Activated T-cell treated with anti-CD3 and anti-CD28 coated beads, Interleukin-2, amount 50 U/mL, for 72 hours (primary cell): Measurements from ENCODE around the gene CAMTA1. TPM values are rescaled to one million over a fixed set of nuclear protein-coding genes. Genes with fewer than 3 reads are reported as not detected.
"Not testable (repeated sequence)": the region's sequence is repeated elsewhere in the genome, so short reads cannot be mapped to it uniquely, and the experiment has no call there.

Experiments used
- ATAC-seq, 2 donors: fragments of 150-1000 bp; cut with Tn5 transposase; replicated peaks in 1 of 2; 2 replicates each; pipeline ENCODE4 v1.10.0; 2021; ENCODE audit warnings: moderate library complexity in 2 of 2, mild to moderate bottlenecking in 1 of 2
- DNase-seq, 2 donors: peaks; one replicate each; pipeline ENCODE4 v3.0.0; 2021 to 2022; ENCODE audit warnings: mixed read lengths in 1 of 2
- H3K27ac Mint-ChIP-seq: one replicate; pipeline ENCODE4 v1.8.0; 2022; ENCODE audit warnings: mild to moderate bottlenecking, moderate library complexity, mixed read lengths
- H3K27me3 Mint-ChIP-seq: one replicate; pipeline ENCODE4 v1.8.0; 2022; ENCODE audit warnings: low read depth, mixed read lengths
- H3K36me3 Mint-ChIP-seq, 2 donors: one replicate each; pipeline ENCODE4 v1.8.0; 2022; ENCODE audit warnings: mixed read lengths in 2 of 2, mild to moderate bottlenecking in 1 of 2; ENCODE audit not compliant: insufficient read depth in 2 of 2
- H3K4me1 Mint-ChIP-seq: one replicate; pipeline ENCODE4 v1.8.0; 2022; ENCODE audit warnings: low read depth, mixed read lengths
- H3K4me3 Mint-ChIP-seq, 2 donors: one replicate each; pipeline ENCODE4 v1.8.0; 2022; ENCODE audit warnings: mild to moderate bottlenecking in 2 of 2, mixed read lengths in 2 of 2, moderate library complexity in 2 of 2
- H3K9me3 Mint-ChIP-seq, 2 donors: one replicate each; pipeline ENCODE4 v1.8.0; 2022; ENCODE audit warnings: mixed read lengths in 2 of 2
- total RNA-seq, 2 donors: library from RNA; stranded (reverse); gene quantifications; one replicate each; pipeline ENCODE4 v1.2.3, GENCODE V29; 2022

Gene CAMTA1
- total RNA-seq, 2 donors from 2014 or later = 47.8 to 63.3 TPM

DNA sequence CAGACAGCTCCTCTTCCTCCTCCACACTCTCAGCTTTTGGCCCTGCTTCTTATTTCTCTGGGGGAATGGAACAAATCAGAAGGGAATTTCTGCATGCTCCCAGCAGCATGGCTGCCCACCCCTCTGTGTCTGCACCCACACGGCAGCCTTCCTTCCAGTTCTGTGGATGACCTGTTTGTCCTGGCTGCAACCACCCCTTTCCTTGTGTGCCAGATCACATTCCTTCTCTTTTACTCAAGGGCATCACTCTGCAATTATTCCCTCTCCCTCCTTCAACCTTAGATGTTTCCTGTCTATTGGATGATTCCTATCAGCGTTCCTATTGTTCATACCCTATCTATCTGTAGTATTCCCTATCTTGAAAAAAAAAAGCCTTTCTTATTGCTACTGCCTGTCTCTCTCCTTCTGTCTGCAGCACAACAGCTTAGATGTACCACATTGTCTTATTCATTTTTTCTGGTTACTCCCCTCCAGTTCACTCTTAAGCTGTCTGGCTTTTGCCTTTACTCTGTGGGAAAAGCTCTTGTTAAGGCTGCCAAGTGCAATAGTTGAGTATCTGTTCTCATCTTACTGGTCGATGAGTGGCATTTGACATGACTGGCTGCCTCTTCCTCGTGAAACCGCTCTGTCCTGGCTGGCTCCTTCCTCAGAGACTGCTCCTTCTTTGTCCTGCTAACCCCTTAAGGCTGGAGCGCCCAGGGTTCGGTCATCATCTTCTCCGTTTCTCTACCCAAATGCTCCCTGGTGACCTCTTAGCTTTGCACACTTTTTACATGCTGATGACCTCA, 351.1 kb downstream of the CAMTA1 start:
- Mint-ChIP-seq H3K4me1 (no peaks in the 10 kb centered on the region), H3K9me3 (no peaks in the 10 kb centered on the region), H3K27me3 (peaks cover 23% of the 10 kb centered on the region), H3K27ac (no peak overlapping the region), H3K36me3 (no peaks in the 10 kb centered on the region), H3K4me3 (no peak overlapping the region)
- no peak for DNase-seq
- no peak for ATAC-seq

DNA sequence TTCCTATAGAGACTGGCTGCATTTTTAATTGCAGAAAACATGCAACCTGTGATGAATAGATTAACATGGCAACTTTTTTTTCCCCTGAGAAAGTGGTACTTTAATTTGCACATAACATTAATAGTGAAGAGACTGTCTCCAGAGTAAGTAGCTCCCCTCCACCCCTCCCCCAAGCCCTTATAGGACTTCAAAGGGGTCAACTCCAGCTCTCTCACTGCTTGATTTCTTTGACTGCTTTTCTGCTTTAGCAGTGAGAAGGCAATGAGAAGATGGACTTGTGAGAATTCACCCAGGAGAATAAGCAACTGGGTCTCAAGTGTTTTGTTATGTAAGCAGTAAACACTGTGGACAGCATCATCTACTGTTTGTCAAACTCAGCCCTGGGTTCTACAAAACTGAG, 355.0 kb downstream of the CAMTA1 start:
- DNase-seq = no peak
- no peaks in the 10 kb centered on the region for H3K36me3 Mint-ChIP-seq
- H3K27me3 Mint-ChIP-seq = peaks cover 15% of the 10 kb centered on the region
- ATAC-seq = no peak
- H3K4me1 Mint-ChIP-seq = no peaks in the 10 kb centered on the region
- H3K4me3 Mint-ChIP-seq = no peak overlapping the region
- H3K9me3 Mint-ChIP-seq = no peaks in the 10 kb centered on the region
- no peak overlapping the region for H3K27ac Mint-ChIP-seq

DNA sequence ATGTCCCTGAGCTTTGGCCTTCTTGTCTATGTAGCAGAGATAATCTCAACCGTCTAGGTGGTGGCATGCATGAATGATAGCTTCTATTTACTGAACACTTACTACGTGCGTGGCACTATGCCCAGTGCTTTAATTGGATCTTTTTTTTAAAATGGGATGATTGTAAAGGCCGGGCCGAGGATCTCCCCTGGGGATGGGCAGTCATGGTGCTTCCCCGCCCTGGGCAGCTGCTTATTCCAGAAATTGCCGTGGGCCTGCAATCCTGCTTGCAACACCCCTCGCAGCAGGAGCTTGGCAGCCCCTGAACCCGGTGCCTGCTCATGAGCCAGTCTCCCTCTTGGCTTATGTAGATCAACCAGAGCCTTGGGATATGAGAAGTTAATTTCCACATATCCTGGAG, 360.7 kb downstream of the CAMTA1 start:
- no peaks in the 10 kb centered on the region for H3K9me3 Mint-ChIP-seq
- no peak overlapping the region for H3K27ac Mint-ChIP-seq
- H3K4me1 Mint-ChIP-seq = no peaks in the 10 kb centered on the region
- ATAC-seq (no peak), DNase-seq (no peak)
- no peak overlapping the region for H3K4me3 Mint-ChIP-seq
- no peaks in the 10 kb centered on the region for H3K36me3 Mint-ChIP-seq
- no peaks in the 10 kb centered on the region for H3K27me3 Mint-ChIP-seq

DNA sequence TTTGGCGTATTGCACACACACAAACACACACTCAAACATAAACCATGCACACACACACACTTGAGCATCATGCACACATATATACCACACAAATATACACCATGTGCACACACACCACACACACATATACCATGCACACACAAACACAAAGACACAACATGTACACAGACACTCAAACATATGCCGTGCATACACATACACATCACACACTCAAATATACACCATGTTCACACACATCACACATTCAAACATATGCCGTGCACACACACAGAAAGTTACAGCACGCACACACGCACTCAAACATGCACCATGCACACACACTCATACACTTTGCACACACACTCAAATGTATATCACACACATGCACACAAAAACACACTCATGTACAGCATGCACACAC, 361.5 kb downstream of the CAMTA1 start:
- no peak for DNase-seq
- no peaks in the 10 kb centered on the region for H3K9me3 Mint-ChIP-seq
- H3K4me1 Mint-ChIP-seq = no peaks in the 10 kb centered on the region
- H3K4me3 Mint-ChIP-seq = no peak overlapping the region
- no peaks in the 10 kb centered on the region for H3K27me3 Mint-ChIP-seq
- H3K36me3 Mint-ChIP-seq = no peaks in the 10 kb centered on the region
- ATAC-seq = no peak
- no peak overlapping the region for H3K27ac Mint-ChIP-seq

DNA sequence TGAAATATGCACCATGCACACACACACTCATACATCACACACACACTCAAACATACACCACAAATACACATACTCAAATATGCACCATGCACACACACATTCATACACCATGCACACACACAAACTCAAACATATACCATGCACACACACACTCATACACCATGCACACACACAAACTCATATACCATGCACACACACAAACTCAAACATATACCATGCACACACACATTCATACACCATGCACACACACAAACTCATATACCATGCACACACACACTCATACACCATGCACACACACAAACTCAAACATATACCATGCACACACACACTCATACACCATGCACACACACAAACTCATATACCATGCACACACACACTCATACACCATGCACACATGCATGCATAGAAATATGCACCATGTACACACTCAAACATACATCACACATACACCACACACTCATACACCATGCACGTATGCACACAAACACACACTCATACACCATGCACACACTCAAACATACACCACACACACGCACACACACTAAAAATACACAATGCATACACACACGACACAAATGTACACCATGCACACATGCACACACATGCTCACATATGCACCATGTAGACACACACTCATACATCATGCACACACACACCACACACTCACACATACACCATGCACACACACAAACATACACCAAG, 362.5 kb downstream of the CAMTA1 start:
- ATAC-seq, DNase-seq, H3K4me3 Mint-ChIP-seq, H3K27ac Mint-ChIP-seq, H3K27me3 Mint-ChIP-seq, H3K36me3 Mint-ChIP-seq, H3K4me1 Mint-ChIP-seq, H3K9me3 Mint-ChIP-seq: not testable (repeated sequence)

DNA sequence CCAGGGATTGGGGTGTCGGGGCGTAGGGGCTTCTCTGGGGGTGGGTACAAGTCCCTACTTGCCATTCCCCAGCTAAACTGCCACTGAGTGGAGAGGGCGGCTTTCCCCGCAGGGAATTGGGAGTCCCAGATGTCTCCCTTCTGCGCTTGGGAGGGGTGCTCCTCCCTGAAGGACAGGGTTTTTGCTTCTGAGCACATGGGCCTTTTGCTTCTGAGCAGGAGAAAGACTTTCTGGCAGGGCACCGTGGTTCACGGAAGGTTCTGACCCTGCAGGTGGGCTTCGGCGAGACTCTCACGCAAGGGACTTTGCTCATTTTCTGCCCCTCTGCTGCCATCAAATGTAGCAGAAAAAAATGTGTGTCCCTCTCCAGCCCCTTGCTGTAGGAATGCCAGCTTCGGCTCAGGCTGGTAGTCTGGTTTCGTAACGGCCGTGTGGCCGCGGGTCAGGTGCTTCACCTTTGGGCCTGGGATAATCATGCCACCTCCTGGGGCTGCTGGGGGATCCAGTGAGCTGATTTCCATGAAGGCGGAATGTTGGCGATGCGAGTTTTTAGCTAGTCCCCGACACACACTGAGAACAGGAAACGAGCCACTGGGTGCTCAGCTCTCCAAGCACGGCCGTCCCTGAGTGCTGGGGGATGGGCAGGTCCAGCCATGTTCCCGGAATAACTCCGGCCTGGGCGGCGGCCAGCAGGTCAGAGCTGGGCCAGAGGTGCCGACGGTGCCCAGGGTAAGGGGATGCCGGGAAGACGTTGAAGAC, 364.0 kb downstream of the CAMTA1 start:
- no peak for ATAC-seq
- Mint-ChIP-seq H3K4me3 (no peak overlapping the region), H3K36me3 (no peaks in the 10 kb centered on the region), H3K4me1 (no peaks in the 10 kb centered on the region), H3K27ac (no peak overlapping the region), H3K27me3 (peaks cover 11% of the 10 kb centered on the region), H3K9me3 (no peaks in the 10 kb centered on the region)
- no peak for DNase-seq

DNA sequence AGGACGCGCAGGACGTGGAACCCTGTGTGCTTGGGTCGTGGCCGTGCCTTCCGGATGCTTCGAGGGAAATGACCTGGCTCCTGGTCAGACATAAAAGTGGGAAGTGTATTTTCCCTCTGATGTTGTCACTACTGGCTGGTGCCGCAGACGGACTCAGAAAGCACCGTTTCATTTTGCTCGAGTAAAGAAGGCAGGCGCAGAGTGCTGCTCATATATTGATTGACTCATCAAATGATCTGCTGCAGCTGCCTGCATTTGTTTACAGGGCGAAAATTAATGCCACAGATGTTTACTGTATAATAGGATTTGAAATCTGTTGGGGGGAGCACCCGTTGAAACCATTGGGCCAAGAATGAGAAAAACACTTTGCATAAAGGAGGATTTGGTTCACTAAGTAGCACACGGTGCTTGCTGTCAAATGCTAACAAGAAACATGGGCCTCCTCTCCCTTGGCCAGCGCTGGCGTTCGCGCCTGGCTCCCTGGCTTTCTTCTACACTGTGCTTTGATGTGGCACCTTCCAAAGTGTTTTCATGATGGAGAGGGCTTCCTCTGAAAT, 365.5 kb downstream of the CAMTA1 start:
- no peak for DNase-seq
- H3K27me3 Mint-ChIP-seq = peaks cover 11% of the 10 kb centered on the region
- no peaks in the 10 kb centered on the region for H3K9me3 Mint-ChIP-seq
- no peaks in the 10 kb centered on the region for H3K4me1 Mint-ChIP-seq
- no peaks in the 10 kb centered on the region for H3K36me3 Mint-ChIP-seq
- H3K27ac Mint-ChIP-seq = no peak overlapping the region
- H3K4me3 Mint-ChIP-seq = no peak overlapping the region
- no peak for ATAC-seq

DNA sequence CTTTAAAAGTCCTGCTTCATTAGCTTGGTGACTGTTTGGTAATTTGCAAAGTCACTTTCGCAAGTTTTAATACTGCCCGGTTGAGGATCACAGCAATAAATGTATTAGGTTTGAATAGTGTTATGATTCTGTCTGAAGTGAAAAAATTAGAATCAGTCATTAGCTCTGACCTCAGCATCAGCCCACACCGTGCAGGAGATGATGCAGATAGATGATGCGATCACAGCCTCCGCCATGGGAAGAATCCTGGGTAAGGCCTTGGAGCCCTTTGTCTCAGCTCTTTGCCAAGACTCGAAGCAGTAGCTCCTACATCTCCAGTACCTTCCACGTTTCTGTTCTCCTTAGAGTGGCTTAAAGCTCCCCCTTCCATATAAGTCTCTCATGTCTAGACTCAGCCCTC, 366.7 kb downstream of the CAMTA1 start:
- Mint-ChIP-seq H3K27ac (no peak overlapping the region), H3K36me3 (no peaks in the 10 kb centered on the region), H3K27me3 (peaks cover 11% of the 10 kb centered on the region), H3K4me3 (no peak overlapping the region), H3K4me1 (no peaks in the 10 kb centered on the region), H3K9me3 (no peaks in the 10 kb centered on the region)
- ATAC-seq (no peak), DNase-seq (no peak)

DNA sequence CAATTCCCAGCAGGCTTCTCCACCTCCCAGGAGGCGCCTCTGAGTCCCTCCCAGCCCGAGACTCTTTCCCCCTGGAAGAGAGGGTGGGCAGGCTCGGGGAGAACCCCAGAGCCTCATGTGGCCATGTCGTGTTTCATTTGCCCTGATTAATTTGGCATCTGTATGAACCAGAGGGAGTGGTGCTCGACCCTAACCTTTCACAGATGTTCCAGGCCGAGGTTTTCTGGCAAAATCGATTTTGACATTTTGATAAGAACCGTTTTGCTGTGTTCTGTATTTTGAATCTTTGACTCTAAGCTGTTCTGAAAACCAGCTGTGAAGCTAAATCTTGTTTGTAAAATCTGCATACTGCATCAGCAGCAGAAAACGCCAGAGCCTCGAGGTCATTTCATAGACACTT, 367.4 kb downstream of the CAMTA1 start:
- Mint-ChIP-seq H3K4me3 (no peak overlapping the region), H3K36me3 (no peaks in the 10 kb centered on the region), H3K27me3 (peaks cover 11% of the 10 kb centered on the region), H3K9me3 (no peaks in the 10 kb centered on the region), H3K4me1 (no peaks in the 10 kb centered on the region), H3K27ac (no peak overlapping the region)
- no peak for ATAC-seq
- DNase-seq = no peak

DNA sequence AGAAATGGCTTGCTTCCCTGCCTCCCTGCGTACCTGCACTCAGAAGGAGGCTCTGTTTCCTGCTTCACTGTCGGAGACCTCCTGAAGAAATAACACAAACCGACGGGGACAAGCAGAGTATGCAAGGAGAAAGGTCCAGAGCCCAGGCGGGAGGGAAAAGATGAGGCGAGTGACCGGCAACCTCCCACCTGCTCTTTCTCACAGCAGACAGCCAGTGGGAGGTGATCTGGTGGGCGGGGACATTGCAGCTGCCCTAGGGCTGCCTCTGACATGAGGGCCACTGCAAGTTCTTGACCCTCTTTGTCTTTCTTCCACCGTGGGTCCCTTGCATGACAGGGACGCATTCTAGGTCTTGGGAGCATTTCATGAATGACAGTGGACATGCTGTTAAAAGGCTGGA, 368.2 kb downstream of the CAMTA1 start:
- Mint-ChIP-seq H3K4me1 (no peaks in the 10 kb centered on the region), H3K36me3 (no peaks in the 10 kb centered on the region), H3K27ac (no peak overlapping the region), H3K27me3 (peaks cover 11% of the 10 kb centered on the region), H3K4me3 (no peak overlapping the region), H3K9me3 (no peaks in the 10 kb centered on the region)
- no peak for ATAC-seq
- no peak for DNase-seq

DNA sequence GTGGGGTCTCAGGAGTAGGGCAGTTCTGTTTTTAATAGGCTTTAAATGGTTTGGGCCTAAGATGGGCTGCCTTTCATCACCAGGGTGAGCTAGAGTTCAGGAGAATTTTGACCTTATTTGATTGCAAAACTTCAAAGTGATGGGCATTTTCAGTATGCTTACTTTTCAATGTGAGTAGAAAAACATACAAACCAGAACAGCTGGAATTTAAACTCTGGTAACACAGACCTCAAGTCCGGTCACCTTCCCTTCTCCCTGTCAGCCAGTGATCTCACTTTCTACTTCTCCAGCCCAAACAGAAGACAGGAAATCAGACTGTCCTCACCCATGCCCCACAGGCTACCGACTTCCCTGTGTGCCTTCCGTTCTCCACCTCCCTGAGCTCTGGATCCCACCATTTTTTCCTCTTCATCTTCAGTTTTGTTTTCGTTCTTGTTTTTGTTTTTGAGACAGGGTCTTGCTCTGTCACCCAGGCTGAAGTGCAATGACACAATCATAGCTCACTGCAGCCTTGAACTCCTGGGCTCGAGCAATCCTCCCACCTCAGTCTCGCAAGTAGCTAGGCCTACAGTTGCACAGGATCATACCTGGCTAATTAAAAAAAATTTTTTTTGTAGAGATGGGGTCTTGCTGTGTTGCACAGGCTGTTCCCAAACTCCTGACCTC, 374.0 kb downstream of the CAMTA1 start:
- no peak for ATAC-seq
- peaks cover 17% of the 10 kb centered on the region for H3K27me3 Mint-ChIP-seq
- DNase-seq = no peak
- peaks cover 0 to 4% of the 10 kb centered on the region in 2 donors for H3K9me3 Mint-ChIP-seq
- H3K36me3 Mint-ChIP-seq = no peaks in the 10 kb centered on the region
- H3K4me3 Mint-ChIP-seq = no peak overlapping the region
- H3K27ac Mint-ChIP-seq = no peak overlapping the region
- no peaks in the 10 kb centered on the region for H3K4me1 Mint-ChIP-seq

DNA sequence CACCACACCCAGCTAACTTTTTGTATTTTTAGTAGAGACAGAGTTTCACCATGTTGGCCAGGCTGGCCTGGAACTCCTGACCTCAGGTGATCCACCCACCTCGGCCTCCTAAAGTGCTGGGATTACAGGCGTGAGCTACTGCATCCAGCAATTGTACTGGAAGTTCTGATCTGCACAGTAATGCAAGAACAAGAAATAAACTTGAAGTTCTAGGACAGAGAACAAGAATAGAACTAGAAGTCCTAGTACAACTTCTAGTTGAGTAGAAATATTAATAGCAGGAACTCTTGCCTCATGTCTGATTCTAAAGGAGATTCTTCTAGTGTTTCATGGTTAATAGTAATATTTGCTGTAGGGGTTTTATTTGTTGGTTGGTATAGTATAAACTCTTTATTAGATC, 383.3 kb downstream of the CAMTA1 start:
- DNase-seq, H3K36me3 Mint-ChIP-seq, H3K4me1 Mint-ChIP-seq, ATAC-seq, H3K27ac Mint-ChIP-seq, H3K9me3 Mint-ChIP-seq, H3K4me3 Mint-ChIP-seq: not testable (repeated sequence)
- peaks cover 24% of the 10 kb centered on the region for H3K27me3 Mint-ChIP-seq

DNA sequence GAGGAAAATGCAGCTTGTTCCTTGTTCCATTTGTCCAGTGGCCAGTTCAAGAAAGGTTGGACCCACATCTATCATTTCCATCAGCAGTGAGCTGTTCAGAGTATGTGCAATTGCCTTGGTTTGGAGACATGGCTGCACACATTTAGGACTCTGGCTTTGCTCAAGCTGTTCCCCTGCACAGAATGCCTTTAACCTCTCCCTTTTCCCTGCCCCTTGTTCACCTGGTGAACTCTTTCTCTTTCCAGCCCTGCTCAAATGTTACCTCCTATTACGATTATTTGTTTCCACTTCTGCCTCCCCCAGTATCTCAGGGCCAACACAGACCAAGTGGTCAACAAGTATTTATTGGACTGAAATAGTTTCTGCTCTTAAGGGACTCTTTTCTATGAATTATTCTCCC, 385.9 kb downstream of the CAMTA1 start:
- Mint-ChIP-seq H3K27me3 (peaks cover 24% of the 10 kb centered on the region), H3K36me3 (no peaks in the 10 kb centered on the region), H3K4me1 (no peaks in the 10 kb centered on the region), H3K27ac (no peak overlapping the region), H3K9me3 (no peaks in the 10 kb centered on the region), H3K4me3 (no peak overlapping the region)
- DNase-seq = no peak
- ATAC-seq = no peak
